ENCODE results near the gene CHRNG.
"Not testable (repeated sequence)": the region's sequence is repeated elsewhere in the genome, so short reads cannot be mapped to it uniquely, and the experiment has no call there.

The CHRNG gene

DNA sequence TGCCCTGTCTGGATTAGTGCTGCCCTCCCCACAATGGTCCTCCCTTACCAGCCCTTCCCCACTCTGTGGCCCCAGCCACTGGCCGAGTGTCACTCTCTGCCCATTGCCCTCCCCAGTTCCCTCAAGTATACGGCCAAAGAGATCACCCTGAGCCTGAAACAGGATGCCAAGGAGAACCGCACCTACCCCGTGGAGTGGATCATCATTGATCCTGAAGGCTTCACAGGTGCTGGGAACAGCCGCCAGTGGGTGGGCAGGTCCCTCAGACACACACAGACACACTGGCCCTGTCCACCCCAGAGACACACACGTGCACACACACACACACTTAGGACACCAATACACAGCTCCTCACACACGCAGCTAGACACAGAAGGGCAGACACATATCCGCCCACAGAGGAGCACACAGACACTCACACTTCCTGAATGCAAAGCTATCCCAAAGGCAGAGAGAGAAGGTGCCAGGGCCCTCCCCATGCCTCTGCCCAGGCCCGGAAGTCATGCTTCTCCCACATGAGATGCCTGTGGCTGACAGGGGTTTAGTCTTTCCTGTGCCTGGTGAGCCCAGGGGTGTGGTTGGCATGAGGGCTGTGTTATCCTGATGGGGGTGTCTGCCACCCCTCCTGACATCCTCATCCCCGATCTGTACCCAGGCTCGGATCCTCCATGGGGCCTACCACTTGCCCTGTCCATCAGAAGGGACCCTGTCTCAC, 10.6 kb upstream of the CHRNG start:
- CTCF ChIA-PET = no interaction called here
- peaks cover 64% of the 10 kb centered on the region for H3K27me3 Mint-ChIP-seq
- peaks cover 19% of the 10 kb centered on the region for H3K4me1 Mint-ChIP-seq
- no peaks in the 10 kb centered on the region for H3K9me3 Mint-ChIP-seq
- no peak overlapping the region for H3K27ac Mint-ChIP-seq
- DNase-seq = peak; percentile 33
- no peaks in the 10 kb centered on the region for H3K36me3 Mint-ChIP-seq
- H3K4me3 Mint-ChIP-seq = no peak overlapping the region

GRCh38 chr2:232529806-232530547, 9.5 kb upstream of the CHRNG start:
- Mint-ChIP-seq H3K4me1 (peaks cover 14% of the 10 kb centered on the region), H3K27me3 (peaks cover 60% of the 10 kb centered on the region), H3K36me3 (no peaks in the 10 kb centered on the region), H3K27ac (no peak overlapping the region), H3K4me3 (no peak overlapping the region), H3K9me3 (no peaks in the 10 kb centered on the region)
- no peak for DNase-seq
- CTCF ChIA-PET = no interaction called here

DNA sequence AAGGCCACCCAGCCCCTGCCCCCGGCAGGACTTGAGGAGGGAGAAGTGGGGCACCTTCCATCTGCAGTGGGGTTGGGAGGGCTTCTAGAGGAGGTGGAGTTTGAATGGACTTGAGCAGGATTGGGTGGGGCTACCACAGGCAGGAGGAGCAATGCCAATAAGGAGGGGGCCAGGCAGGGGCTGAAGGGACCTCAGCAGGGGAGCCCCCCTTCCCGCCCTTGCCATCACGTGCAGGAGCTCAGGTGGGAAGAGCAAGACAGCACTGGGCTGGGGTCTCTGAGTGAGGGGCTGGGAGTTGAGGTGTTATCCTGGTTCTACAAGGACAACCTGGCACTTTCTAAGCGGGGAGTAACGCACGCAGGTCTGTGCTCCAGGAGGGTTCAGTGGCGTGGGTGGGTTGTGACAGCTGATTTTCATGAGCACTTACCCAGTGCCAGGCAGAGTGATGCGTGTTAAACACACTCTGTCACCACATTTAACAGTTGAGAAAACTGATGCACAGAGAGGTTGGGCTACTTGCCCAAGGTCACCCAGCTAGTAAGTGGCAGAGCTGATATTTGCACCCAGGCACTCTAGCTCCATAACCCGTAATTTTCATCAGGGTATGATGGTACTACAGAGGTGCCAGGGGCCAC, 8.7 kb upstream of the CHRNG start:
- Mint-ChIP-seq H3K4me3 (no peak overlapping the region), H3K36me3 (no peaks in the 10 kb centered on the region), H3K9me3 (no peaks in the 10 kb centered on the region), H3K4me1 (peaks cover 14% of the 10 kb centered on the region), H3K27me3 (peaks cover 60% of the 10 kb centered on the region), H3K27ac (no peak overlapping the region)
- no peak for DNase-seq
- CTCF ChIA-PET = interaction anchor here (0.6 kb wide), 1 partner anchor 11 kb away, joined by 3 read pairs; no protein-coding TSS in a partner anchor

DNA sequence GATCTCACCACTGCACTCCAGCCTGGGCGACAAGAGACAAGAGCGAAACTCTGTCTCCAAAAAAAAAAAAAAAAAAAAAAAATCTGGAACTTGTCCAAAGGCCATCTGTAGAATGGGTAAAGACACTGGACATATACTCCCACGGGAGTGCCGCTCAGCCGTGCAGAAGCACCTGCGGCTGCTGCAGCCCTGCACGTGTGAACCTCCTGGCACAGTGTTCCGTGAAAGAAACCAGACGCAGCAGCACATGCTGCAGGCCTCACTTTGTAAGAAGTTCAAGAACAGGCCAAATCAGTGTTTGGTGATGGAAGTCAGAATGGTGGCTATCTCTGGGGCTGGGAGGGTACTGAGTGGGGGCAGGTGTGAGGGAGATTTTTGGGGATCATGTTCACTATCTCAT, 7.1 kb upstream of the CHRNG start:
- H3K27me3 Mint-ChIP-seq = peaks cover 50% of the 10 kb centered on the region
- H3K4me1 Mint-ChIP-seq = peaks cover 14% of the 10 kb centered on the region
- CTCF ChIA-PET = no interaction called here
- no peak for DNase-seq
- no peak overlapping the region for H3K4me3 Mint-ChIP-seq
- peaks cover 5% of the 10 kb centered on the region for H3K9me3 Mint-ChIP-seq
- no peaks in the 10 kb centered on the region for H3K36me3 Mint-ChIP-seq
- H3K27ac Mint-ChIP-seq = no peak overlapping the region

DNA sequence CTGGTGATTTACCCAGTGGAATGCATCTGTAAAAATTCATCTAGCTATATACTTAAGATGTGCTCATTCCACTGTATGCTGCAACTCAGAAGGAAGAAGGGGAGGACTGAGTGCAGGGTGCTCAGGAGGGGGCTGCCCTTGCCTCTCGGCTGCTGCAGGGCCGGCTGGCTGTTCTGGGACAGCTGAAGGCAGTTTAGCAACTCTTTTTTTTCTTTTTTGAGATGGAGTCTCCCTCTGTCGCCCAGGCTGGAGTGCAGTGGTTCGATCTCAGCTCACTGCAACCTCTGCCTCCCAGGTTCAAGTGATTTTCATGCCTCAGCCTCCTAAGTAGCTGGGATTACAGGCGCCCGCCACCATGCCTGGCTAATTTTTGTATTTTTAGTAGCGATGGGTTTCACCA, 6.7 kb upstream of the CHRNG start:
- DNase-seq, H3K27ac Mint-ChIP-seq, H3K4me3 Mint-ChIP-seq, CTCF ChIA-PET, H3K36me3 Mint-ChIP-seq, H3K9me3 Mint-ChIP-seq: not testable (repeated sequence)
- Mint-ChIP-seq H3K4me1 (peaks cover 14% of the 10 kb centered on the region), H3K27me3 (peaks cover 50% of the 10 kb centered on the region)

DNA sequence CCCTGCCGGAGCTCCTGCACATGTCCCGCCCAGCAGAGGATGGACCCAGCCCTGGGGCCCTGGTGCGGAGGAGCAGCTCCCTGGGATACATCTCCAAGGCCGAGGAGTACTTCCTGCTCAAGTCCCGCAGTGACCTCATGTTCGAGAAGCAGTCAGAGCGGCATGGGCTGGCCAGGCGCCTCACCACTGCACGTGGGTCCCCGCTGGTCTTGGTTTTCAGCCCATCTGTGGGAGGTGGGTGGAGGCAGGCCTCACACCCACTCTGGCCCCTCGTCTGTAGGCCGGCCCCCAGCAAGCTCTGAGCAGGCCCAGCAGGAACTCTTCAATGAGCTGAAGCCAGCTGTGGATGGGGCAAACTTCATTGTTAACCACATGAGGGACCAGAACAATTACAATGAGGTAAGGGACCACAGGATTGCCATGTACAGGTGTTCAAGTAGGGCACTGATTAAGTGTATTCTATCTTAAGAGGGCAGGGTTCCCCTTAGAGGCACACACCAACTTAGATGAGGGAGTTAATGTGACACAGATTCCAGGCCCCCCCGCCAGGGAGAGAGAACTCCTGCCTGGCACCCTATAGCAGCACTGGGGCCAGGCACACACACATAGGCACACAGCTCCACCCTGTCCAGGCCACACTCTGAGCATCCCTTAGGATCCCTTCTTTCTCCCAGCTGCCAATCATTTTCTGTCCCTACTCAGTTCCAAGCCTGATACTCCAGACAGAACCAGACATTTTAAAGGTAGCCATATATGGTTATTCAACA, 5.4 kb upstream of the CHRNG start:
- H3K27ac Mint-ChIP-seq = no peak overlapping the region
- DNase-seq = no peak
- H3K36me3 Mint-ChIP-seq = no peaks in the 10 kb centered on the region
- H3K9me3 Mint-ChIP-seq = peaks cover 5% of the 10 kb centered on the region
- H3K27me3 Mint-ChIP-seq = peaks cover 50% of the 10 kb centered on the region
- CTCF ChIA-PET = no interaction called here
- peaks cover 8% of the 10 kb centered on the region for H3K4me1 Mint-ChIP-seq
- no peak overlapping the region for H3K4me3 Mint-ChIP-seq

DNA sequence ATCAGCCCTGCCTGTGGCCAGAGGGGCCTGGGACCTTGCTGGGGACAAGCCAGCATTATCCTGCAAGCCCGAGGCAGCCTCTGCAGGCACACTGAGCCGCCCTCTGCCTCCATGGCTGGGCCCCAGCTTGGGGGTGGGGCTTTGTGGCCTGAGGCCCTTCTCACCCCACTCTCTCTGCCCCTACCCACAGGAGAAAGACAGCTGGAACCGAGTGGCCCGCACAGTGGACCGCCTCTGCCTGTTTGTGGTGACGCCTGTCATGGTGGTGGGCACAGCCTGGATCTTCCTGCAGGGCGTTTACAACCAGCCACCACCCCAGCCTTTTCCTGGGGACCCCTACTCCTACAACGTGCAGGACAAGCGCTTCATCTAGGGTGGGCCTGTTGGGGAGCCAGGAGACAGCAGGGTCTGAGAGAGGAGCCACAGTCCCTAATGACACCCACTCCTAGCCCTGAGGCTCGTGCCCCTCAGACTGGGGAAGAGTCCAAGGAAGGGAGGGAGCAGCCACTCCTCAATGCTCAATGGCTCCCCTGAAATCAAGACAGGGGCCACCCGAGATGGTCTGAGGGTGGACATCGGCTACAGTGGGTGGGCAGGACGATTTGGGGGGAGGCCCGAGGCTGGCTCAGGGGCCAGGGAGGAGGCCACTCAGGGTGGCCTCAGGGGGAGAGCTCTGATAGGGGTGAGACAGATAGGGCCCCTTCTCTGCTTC, 4.4 kb upstream of the CHRNG start:
- CTCF ChIA-PET = no interaction called here
- no peaks in the 10 kb centered on the region for H3K36me3 Mint-ChIP-seq
- DNase-seq = no peak
- peaks cover 5% of the 10 kb centered on the region for H3K9me3 Mint-ChIP-seq
- H3K27ac Mint-ChIP-seq = no peak overlapping the region
- H3K4me3 Mint-ChIP-seq = no peak overlapping the region
- H3K27me3 Mint-ChIP-seq = peaks cover 57% of the 10 kb centered on the region
- peaks cover 5% of the 10 kb centered on the region for H3K4me1 Mint-ChIP-seq

GRCh38 chr2:232535761-232536530, 3.5 kb upstream of the CHRNG start:
- H3K36me3 Mint-ChIP-seq = no peaks in the 10 kb centered on the region
- H3K9me3 Mint-ChIP-seq = peaks cover 5% of the 10 kb centered on the region
- H3K4me1 Mint-ChIP-seq = peaks cover 5% of the 10 kb centered on the region
- H3K27ac Mint-ChIP-seq = no peak overlapping the region
- H3K4me3 Mint-ChIP-seq = no peak overlapping the region
- no peak for DNase-seq
- H3K27me3 Mint-ChIP-seq = peaks cover 59% of the 10 kb centered on the region
- CTCF ChIA-PET = no interaction called here

DNA sequence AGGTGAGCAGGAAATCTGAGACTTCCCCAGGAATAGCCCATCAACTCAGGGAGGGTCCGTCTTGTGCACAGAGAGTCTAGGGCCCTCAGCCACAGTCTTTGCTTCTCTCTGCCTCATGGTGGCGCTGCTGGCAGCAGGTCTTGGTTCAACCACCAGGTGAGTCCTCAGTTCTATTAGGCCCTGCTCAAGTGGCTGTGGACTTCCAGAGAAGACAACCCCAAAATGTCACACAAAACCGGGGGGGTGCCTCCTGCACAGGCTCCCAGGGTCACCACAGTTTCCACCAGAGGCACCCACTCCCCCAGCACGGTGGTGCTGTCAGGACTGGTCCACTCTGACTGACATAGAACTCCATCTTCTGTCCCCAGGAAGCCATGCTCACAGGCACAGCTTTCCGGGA, 2.4 kb upstream of the CHRNG start:
- CTCF ChIA-PET = interaction anchor here (1.2 kb wide), 1 partner anchor 9 kb away, joined by 3 read pairs; no protein-coding TSS in a partner anchor

DNA sequence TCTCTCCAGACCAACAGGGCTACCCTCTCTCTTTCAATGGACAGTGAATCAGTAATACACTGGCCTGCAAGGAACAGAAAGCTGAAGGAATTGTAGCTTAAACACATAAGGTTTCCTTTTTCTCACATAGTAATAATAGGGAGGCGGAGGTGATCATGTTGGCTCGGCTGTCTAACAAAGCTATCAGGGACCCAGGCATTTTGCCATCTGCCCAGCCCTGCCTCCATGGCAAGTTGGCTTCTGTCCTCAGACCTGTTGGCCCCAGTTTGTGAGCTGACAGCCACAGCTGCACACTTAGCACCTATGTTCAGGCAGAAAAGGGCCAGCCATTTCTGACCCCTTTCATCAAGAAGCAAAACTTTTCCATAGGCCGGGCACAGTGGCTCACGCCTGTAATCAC, 2.0 kb upstream of the CHRNG start:
- Mint-ChIP-seq H3K27me3 (peaks cover 59% of the 10 kb centered on the region), H3K4me3 (no peak overlapping the region), H3K27ac (no peak overlapping the region), H3K9me3 (peaks cover 5% of the 10 kb centered on the region), H3K4me1 (peaks cover 5% of the 10 kb centered on the region), H3K36me3 (no peaks in the 10 kb centered on the region)
- no peak for DNase-seq
- CTCF ChIA-PET = interaction anchor here (1.2 kb wide), 1 partner anchor 8 kb away, joined by 3 read pairs; no protein-coding TSS in a partner anchor

More for the DNA sequence above, 2.4 kb upstream of the CHRNG start:
- no peak overlapping the region for H3K27ac Mint-ChIP-seq
- H3K27me3 Mint-ChIP-seq = peaks cover 59% of the 10 kb centered on the region
- peaks cover 5% of the 10 kb centered on the region for H3K4me1 Mint-ChIP-seq
- H3K4me3 Mint-ChIP-seq = no peak overlapping the region
- peaks cover 5% of the 10 kb centered on the region for H3K9me3 Mint-ChIP-seq
- H3K36me3 Mint-ChIP-seq = no peaks in the 10 kb centered on the region
- no peak for DNase-seq

GRCh38 chr2:232538671-232539070, 821 bp upstream of the CHRNG start:
- DNase-seq = no peak
- peaks cover 53% of the 10 kb centered on the region for H3K27me3 Mint-ChIP-seq
- H3K27ac Mint-ChIP-seq = no peak overlapping the region
- no peaks in the 10 kb centered on the region for H3K36me3 Mint-ChIP-seq
- H3K4me3 Mint-ChIP-seq = no peak overlapping the region
- H3K9me3 Mint-ChIP-seq = peaks cover 5% of the 10 kb centered on the region
- peaks cover 5% of the 10 kb centered on the region for H3K4me1 Mint-ChIP-seq
- CTCF ChIA-PET = no interaction called here

DNA sequence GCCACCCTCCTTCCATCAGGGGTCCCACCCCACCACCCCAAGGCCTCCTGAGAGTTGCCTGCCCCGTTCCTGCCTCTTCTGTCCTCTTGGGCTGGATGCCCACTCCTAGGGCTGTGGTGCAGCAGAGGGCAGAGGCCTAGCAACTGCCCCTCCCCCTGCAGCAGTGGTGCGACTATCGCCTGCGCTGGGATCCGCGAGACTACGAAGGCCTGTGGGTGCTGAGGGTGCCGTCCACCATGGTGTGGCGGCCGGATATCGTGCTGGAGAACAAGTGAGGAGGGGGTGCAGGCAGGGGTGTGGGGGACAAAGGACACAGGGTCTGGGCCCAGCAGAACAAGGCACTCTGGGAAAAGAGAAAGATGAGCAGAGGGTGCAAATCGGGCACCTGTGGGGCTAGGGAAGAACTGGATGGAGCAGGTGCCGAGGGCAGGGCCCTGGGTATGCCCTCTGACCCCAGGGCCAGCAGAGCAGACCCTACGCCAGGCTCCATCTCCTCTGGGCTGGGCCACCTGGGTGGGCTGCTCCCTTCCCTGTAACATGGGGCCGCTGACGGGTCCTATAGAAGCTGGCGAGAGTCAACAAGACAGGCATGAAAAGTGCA, 1.0 kb downstream of the CHRNG start:
- H3K36me3 Mint-ChIP-seq = peaks cover 1% of the 10 kb centered on the region
- H3K27ac Mint-ChIP-seq = no peak overlapping the region
- no peak for DNase-seq
- peaks cover 40% of the 10 kb centered on the region for H3K27me3 Mint-ChIP-seq
- H3K9me3 Mint-ChIP-seq = peaks cover 5% of the 10 kb centered on the region
- peaks cover 5% of the 10 kb centered on the region for H3K4me1 Mint-ChIP-seq
- CTCF ChIA-PET = no interaction called here
- H3K4me3 Mint-ChIP-seq = no peak overlapping the region
